Activated CD4-positive, alpha-beta T cell treated with anti-CD3 and anti-CD28 coated beads for 48 hours (primary cell): ENCODE measurements around the gene PDE4C.

Experiments
- DNase-seq: peaks from one replicate; pipeline ENCODE4 v3.0.0-alpha.2; 2020

The PDE4C gene

GRCh38 chr19:18197306-18197705, 28.9 kb downstream of the PDE4C start:
- DNase-seq: no peak

- DNase-seq: no peak
These were observed 29.8 kb downstream of the PDE4C start for GRCh38 chr19:18196511-18196845.

- DNase-seq: peak; percentile 32
These were observed 31.5 kb downstream of the PDE4C start for GRCh38 chr19:18194554-18195238.

DNA sequence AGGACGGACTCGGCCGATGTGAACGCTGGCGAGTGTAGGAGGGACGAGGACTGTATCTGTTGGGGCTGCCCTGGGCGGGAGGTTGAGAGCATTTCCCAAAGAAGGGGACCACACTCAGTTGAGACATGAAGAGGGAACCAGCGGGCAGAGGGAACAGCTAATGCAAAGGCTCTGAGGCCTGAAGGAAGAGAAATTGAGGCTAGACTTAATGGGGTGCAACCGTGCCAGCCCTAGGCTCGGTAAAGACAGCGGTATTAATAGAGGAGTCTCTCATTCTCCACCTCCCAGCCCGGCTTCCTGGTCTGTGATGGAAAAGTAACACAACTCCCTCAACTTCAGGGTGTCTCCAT, 32.1 kb downstream of the PDE4C start:
- DNase-seq: no peak

DNA sequence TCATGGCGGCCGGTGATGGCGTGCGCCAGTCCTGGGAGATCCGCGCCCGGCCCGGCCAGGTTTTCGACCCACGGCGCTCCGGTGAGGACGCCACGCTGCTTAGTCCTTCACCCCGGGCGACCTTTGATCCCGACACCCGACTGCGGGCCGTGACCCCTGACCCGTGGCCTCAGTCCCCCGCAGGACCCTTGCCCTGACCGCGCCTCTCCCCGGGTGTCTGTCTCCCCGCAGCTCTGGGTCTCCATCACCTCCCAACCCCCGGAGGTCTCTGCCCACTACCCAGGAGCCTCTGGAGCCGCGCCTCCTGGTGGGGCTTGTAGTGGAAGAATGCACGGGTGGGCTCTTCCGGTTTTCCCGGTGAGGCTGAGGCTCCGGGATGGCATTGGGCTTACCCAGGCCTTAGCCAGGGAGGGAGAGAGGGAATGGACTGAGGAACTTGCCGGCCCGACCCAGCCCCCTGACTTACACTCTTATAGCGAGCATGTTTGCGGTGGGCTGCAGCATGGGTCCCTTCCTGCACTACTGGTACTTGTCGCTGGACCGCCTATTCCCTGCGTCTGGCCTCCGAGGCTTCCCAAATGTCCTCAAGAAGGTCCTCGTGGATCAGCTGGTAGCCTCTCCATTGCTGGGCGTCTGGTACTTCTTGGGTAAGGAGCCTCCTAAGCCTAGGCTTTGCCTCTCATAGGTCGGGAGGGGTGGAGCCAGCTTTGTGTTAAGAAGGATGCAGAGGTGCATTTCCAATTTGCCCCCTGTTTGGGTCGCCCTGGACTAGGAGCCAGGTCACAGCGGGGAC, 32.7 kb downstream of the PDE4C start:
- DNase-seq: peak; percentile 28

DNA sequence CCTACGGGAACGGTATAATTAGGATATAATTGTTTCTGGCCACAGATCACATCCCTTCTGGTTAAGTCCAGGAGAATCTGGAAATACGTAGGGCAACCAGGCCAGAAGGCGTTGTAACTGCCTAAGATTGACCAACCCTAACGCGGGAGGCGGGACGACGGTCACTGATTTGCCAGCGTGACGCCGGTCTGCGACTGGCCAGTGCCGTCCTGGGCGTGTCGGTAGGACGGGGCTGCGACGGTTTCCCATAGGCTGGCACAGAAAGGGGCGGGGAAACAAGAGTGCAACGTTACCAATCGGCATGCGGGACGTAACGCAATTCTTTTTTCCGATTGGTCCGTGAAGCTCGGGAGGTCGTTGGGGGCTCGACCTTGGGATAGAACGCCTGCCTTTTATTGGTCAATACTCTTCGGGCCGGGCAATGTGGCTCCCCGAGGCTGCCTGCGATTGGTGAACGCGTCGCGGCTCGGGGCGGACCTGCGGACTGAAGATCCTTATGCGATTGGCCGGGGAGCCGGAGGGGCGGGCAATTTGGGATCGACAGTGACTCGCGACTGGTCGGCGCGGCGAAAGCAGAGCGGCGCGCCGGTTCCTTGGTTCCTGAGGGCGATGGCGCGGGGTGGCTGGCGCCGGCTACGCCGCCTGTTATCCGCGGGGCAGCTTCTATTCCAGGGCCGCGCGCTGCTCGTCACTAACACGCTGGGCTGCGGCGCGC, 33.4 kb downstream of the PDE4C start, which contains the start of gene MPV17L2:
Gene MPV17L2, plus strand, starts transcription at position 546 of the 715 bp plus-strand sequence. Its CDS starts 64 bp downstream, at position 610.
- DNase-seq: peak; percentile 99

- no peak for DNase-seq
These were observed 34.6 kb downstream of the PDE4C start for GRCh38 chr19:18191640-18192062.

DNA sequence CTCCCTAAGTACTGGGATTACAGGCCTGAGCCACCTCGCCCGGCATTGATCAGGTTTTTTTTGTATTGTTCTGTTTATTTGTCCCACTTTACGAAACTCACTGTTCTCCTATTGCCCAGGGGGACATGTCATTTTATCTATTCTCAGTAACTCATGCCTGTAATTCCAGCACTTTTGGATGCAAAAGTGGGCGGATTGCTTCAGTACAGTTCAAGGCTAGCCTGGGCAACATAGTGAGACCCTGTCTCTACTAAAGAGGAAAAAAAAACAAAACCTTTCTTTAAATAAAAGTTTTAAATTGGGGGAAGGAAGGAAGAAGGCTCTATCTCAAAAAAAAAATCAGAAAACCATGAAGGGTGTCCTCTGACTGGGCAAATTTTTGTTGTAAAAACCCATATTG, 36.0 kb downstream of the PDE4C start:
- no peak for DNase-seq

GRCh38 chr19:18185538-18185937, 40.7 kb downstream of the PDE4C start:
- DNase-seq: no peak

DNA sequence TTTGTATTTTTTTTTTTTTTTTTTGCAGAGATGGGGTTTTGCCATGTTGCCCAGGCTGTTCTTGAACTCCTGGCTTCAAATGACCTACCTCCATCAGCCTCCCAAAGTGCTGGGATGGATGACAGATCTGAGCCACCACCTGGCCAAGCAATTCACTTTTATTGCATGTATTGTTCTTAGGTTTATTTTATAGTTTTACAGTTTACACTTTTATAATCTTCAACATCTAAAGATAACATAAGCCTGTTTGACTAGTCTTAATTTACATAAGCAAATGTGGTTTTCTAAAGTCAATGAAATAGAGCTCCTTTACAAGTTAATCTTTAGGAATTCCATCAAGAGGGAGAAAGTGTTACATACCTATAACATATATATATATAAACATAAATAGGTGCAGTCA, 42.7 kb downstream of the PDE4C start:
- DNase-seq: no peak

DNA sequence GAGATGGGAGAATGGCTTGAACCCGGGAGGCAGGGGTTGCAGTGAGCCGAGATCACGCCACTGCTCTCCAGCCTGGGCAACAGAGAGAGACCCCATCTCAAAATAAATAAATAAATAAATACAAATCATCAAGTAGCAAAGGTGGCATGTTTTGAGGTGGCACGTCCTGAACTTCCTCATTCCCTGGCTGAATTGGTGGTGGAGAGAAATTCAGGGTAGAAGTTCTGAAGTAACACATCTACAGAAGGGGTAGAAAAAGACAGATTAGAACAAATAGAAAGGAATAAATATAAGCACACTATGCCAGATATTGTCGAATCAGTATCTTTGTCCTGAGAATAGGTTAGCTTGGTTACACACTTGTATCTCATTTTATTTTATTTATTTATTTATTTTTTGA, 46.3 kb downstream of the PDE4C start:
- DNase-seq: no peak

DNA sequence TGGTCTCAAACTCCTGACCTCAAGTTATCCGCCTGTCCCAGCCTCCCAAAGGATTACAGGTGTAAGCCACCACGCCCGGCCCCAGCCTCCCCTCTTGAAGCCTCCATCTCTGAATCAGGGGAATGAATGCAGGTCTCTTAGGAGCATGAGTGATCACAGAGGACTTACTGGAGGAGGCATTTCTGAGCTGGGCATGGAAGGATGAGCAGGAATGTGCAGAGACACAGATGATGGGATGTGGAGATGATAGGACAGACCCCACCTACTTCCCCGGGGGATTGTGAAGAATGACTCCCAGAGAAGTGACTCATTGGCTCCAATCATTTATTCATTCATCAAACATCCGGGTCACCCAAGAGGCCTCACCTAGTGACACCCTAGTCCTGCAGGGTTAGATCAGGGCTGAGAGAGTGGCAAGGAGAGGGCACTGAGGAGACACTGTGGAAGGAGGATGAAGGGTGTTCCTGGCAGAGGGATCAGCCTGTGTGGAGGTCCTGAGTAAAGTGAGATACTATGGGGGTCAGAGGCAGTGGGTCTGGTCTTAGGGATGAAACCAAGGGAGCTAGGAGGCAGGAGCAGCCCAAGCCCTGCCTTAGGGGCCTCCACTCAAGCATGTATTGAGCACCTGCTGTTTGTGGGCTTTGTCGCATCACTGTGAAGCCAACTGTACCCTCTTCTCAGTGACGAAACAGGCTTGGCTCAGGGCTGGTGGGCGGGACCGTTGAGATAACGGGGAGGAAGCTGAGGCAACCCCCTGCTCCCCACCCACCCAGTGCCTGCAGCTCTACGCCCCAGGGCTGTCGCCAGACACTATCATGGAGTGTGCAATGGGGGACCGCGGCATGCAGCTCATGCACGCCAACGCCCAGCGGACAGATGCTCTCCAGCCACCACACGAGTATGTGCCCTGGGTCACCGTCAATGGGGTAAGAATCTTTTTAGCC, 49.6 kb downstream of the PDE4C start:
- no peak for DNase-seq

DNA sequence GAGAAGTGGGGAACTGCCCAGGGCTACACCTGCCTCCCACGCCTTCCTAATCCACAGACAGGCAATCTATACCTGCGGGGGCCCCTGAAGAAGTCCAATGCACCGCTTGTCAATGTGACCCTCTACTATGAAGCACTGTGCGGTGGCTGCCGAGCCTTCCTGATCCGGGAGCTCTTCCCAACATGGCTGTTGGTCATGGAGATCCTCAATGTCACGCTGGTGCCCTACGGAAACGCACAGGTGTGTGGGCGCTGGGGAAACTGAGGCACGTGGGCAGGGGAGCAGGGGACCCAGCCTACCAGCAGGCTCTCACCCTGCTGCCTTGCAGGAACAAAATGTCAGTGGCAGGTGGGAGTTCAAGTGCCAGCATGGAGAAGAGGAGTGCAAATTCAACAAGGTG, 51.3 kb downstream of the PDE4C start:
- no peak for DNase-seq
